BE2C (cell line): ENCODE results near the gene MARCHF6.
"Not testable (repeated sequence)": the region's sequence is repeated elsewhere in the genome, so short reads cannot be mapped to it uniquely, and the experiment has no call there.

Experiments
- DNase-seq: peaks from one replicate; pipeline ENCODE4 v3.0.0-alpha.2; 2020
- H3K27me3 ChIP-seq: fragments of 250-450 bp; sonication (Bioruptor Pico); 2 replicates; pipeline ENCODE4 v1.5.1; 2020; ENCODE audit warnings: mild to moderate bottlenecking
- H3K36me3 ChIP-seq: fragments of 250-450 bp; sonication (Bioruptor Pico); 2 replicates; pipeline ENCODE4 v1.5.1; 2020; ENCODE audit warnings: mild to moderate bottlenecking
- H3K4me1 ChIP-seq: fragments of 250-450 bp; sonication (Bioruptor Pico); 2 replicates; pipeline ENCODE4 v1.5.1; 2020
- H3K4me3 ChIP-seq: 2 replicates; pipeline ENCODE4 v1.5.1; 2011; ENCODE audit warnings: low read depth, low read length
- H3K9me3 ChIP-seq: fragments of 250-450 bp; sonication (Bioruptor Pico); 2 replicates; pipeline ENCODE4 v1.5.1; 2020
- TF ChIP-seq, protein P1 (sequence below): IDR thresholded peaks from 2 replicates; pipeline ENCODE4 v1.5.1; 2012; ENCODE audit warnings: mild to moderate bottlenecking, low read depth, low read length

Gene MARCHF6

DNA sequence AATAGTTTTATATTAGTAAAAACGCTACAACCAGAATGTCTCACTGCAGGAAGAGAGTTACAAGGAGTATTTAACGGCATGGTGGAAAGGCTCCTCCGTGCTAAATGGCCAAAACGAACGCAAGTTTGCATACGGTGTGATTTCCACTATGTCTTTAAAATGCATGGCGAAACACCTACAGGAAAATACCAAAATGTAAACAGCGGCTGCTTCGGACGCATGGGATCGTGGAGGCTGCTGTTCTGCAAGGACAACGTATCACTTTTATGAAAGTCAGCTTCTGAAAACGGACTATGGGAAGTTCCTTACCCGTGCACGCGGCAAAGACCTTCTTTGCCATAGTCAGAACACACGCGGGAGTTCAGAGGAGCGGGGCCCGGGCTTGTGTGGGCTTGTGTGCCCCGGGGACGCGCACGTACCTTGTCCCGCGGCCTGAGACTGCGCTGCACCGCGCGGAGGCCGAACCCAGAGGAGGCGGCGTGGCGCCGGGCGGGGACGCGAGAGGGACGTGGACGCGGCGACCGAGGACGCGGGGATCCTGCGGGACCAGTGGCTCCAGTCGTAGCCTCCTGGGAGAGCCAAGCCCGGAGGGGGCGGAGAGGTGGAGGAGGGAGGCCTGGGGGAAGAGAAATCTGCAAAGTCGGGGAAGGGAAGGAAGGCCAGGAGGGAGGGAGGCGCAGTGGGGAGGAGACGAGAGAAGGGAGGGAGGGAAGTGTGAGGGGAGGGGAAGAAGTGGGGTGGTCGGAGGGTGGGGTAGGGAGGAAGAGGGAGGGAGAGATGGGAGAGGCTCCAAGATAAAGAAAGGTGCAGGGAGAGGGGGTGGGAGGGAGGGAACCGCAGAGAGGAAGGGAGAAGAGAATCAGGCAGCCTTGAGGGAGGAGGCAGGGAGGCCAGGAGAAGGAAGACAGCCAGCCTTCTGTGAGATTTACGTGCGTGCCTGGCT lies 46.0 kb upstream of the MARCHF6 start, which contains the start of gene CMBL:
CMBL (minus strand) TSS at position 697 of the 943 bp plus-strand sequence. CDS start 17,140 bp downstream, outside the sequence.
- H3K4me3 ChIP-seq, result peak within 1 kb of the TSS; percentile 55
- H3K9me3 ChIP-seq, result no peaks in the 10 kb centered on the region
- TF ChIP-seq, protein P1, sequence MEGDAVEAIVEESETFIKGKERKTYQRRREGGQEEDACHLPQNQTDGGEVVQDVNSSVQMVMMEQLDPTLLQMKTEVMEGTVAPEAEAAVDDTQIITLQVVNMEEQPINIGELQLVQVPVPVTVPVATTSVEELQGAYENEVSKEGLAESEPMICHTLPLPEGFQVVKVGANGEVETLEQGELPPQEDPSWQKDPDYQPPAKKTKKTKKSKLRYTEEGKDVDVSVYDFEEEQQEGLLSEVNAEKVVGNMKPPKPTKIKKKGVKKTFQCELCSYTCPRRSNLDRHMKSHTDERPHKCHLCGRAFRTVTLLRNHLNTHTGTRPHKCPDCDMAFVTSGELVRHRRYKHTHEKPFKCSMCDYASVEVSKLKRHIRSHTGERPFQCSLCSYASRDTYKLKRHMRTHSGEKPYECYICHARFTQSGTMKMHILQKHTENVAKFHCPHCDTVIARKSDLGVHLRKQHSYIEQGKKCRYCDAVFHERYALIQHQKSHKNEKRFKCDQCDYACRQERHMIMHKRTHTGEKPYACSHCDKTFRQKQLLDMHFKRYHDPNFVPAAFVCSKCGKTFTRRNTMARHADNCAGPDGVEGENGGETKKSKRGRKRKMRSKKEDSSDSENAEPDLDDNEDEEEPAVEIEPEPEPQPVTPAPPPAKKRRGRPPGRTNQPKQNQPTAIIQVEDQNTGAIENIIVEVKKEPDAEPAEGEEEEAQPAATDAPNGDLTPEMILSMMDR, result no peak
- DNase-seq, result peak; percentile 39
- no peaks in the 10 kb centered on the region for H3K36me3 ChIP-seq
- H3K27me3 ChIP-seq, result no peaks in the 10 kb centered on the region
- peaks cover 4% of the 10 kb centered on the region; the same call in 1 of the 2 replicates for H3K4me1 ChIP-seq

DNA sequence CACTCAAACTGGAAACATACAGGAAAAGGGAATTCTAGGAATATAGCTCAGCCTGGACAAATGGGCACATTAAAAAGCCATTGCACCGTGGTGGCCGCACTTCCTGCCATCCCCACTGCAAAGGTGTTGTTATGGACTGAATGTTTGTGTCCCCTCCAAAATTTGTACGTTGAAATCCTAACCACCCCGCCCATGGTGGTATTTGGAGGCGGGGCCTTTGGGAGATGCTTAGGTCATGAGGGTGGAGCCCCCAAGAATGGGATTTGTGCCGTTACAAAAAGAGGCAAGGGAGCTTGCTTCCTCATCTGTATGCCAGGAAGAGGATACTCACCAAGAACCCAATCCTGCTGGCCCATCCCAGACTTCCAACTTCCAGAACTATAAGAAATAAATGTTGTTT lies 44.7 kb upstream of the MARCHF6 start:
- no peaks in the 10 kb centered on the region for H3K36me3 ChIP-seq
- TF ChIP-seq, protein P1, result no peak
- no peaks in the 10 kb centered on the region for H3K9me3 ChIP-seq
- no peak for DNase-seq
- H3K4me3 ChIP-seq, result no peak overlapping the region
- peaks cover 4% of the 10 kb centered on the region; the same call in 1 of the 2 replicates for H3K4me1 ChIP-seq
- H3K27me3 ChIP-seq, result no peaks in the 10 kb centered on the region

DNA sequence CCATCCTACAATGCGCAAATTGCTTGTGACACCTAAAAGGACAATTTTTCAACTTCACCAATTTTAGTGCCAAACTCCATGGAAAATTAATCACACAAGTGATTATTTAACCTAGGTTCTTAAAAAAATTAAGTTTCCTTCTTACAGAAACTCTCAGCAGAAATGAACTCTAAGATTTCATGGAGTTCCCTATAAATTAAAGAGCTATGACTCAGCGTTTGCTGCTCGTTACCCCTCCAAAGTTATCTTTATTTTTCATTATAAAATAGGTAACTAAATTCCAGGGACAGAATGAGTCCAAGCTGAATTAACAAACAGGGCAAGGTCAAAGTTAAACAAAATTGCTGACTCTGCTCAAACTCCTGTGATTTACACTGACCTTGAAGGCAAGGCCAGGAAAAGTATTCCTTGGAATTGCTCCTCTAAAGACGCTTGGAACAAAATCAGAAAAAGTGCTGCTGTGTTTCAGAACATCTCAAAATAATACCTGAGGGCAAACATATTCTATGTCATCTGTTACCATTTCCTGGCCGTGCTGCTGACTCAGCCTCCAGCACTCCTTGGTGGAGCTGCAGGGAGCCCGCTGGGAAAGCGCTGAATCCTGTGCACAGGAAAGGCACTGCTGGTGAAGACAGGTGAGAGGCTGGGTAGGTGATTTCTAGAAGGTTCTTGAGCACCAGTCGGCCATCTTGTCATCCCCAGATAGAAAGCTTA lies 43.3 kb upstream of the MARCHF6 start:
- Histone ChIP-seq H3K4me3 (no peak overlapping the region), H3K9me3 (no peaks in the 10 kb centered on the region), H3K4me1 (peaks cover 4% of the 10 kb centered on the region; the same call in 1 of the 2 replicates), H3K27me3 (no peaks in the 10 kb centered on the region), H3K36me3 (no peaks in the 10 kb centered on the region)
- DNase-seq, result no peak
- TF ChIP-seq, protein P1, result no peak

DNA sequence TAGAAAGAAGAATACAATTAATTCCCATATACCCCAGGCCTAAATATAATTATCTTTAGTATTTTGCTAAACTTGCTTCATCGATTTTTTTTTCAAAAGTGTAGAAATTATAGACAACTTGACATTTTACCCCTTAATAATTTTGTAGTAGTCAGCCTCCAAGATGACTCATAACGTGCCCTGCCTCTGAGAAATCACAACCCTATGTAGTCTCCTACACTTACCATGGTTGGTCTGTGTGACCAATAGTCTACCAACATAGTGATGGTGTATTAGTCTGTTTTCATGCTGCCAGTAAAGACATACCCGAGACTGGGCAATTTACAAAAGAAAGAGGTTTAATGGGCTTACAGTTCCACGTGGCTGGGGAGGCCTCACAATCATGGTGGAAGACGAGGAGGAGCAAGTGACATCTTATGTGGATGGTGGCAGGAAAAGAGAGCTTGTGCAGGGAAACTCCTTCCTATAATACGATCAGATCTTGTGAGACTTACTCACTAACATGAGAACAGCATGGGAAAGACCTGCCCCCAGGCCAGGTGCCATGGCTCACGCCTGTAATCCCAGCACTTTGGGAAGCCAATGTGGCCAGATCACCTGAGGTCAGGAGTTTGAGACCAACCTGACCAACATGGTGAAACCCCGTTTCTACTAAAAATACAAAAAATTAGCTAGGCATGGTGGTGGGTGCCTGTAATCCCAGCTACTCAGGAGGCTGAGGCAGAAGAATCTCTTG lies 42.5 kb upstream of the MARCHF6 start:
- not testable (repeated sequence) for H3K36me3 ChIP-seq, H3K4me1 ChIP-seq, DNase-seq, H3K4me3 ChIP-seq, H3K9me3 ChIP-seq, H3K27me3 ChIP-seq

DNA sequence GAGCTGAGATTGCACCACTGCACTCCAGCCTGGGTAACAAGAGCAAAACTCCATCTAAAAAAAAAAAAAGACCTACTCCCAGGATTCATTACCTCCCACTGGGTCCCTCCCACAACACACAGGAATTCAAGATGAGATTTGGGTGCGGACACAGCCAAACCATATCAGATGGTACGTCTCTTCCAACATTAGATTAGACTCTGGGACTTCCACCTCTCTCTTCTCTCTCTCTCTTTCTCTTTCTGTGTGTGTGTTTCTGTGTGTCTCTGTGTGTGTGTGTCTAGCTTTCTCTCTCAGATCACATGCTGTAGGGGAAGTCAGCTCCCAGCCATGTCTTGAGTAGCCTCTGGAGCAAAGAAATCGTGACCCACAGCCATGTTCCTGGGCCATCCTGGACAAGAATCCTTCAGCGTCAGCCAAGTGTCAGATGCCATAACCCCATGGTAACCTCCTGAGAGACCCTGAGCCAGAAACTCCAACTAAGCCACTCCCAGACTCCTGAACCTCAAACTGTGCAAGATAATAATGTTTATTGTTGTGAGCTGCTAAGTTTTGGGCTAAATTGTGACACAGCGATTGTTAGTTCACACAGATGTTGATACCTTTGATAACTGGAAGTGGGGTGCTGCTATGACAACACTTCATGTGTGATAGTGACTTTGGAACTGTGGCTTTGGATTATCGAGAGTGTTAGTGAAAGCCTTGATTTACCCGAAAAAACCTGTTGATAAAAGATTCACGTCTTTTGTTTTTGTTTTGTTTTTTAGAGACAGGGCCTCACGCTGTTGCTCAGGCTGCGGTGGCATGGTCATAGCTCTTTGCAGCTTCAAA lies 41.7 kb upstream of the MARCHF6 start:
- Histone ChIP-seq H3K4me1 (peaks cover 4% of the 10 kb centered on the region; the same call in 1 of the 2 replicates), H3K4me3 (no peak overlapping the region), H3K36me3 (no peaks in the 10 kb centered on the region), H3K27me3 (no peaks in the 10 kb centered on the region), H3K9me3 (no peaks in the 10 kb centered on the region)
- TF ChIP-seq, protein P1, result no peak
- no peak for DNase-seq
